Measurements from ENCODE around the gene CASP8AP2.

DNA sequence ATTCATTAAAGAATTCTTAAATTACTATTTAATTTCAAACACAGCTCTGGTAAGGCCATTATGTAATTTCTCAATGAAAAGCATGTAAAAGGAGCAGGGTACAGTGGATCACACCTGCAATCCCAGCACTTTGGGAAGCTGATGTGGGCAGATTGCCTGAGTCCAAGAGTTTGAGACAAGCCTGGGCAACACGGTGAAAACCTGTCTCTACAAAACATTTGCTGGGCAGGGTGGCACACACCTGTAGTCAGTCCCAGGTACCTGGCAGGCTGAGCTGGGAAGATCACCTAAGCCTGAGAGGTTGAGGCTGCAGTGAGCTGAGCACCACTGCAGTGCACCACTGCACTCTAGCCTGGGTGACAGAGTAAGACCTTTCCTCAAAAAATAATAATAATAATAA lies 47.5 kb upstream of the CASP8AP2 start:
- TF ChIP-seq, protein P1, sequence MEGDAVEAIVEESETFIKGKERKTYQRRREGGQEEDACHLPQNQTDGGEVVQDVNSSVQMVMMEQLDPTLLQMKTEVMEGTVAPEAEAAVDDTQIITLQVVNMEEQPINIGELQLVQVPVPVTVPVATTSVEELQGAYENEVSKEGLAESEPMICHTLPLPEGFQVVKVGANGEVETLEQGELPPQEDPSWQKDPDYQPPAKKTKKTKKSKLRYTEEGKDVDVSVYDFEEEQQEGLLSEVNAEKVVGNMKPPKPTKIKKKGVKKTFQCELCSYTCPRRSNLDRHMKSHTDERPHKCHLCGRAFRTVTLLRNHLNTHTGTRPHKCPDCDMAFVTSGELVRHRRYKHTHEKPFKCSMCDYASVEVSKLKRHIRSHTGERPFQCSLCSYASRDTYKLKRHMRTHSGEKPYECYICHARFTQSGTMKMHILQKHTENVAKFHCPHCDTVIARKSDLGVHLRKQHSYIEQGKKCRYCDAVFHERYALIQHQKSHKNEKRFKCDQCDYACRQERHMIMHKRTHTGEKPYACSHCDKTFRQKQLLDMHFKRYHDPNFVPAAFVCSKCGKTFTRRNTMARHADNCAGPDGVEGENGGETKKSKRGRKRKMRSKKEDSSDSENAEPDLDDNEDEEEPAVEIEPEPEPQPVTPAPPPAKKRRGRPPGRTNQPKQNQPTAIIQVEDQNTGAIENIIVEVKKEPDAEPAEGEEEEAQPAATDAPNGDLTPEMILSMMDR (IDR thresholded peaks at IDR 0.05; ENCODE audit: insufficient read depth, low read depth, low read length): no peak
- TF ChIP-seq EZH2 (IDR thresholded peaks at IDR 0.05; ENCODE audit: insufficient read depth, low read length): no peak
